Activated T-helper 1 cell treated with anti-CD3 and anti-CD28 coated beads, Interleukin-2, amount 50 U/mL, for 16 hours (primary cell): ENCODE data around the gene GUCY2C.
A peak's percentile ranks its signal among the peaks of the same experiment; 100 is the strongest.

Experiments used
- DNase-seq, 2 donors: peaks; one replicate each; pipeline ENCODE4 v3.0.0-alpha.2; 2020; ENCODE audit warnings: low read depth in 1 of 2, low spot score in 1 of 2

GUCY2C gene

GRCh38 chr12:14629832-14630710 is 66.3 kb downstream of the GUCY2C start:
- DNase-seq = peak; percentile 7 to 23

GRCh38 chr12:14628771-14629170 is 67.6 kb downstream of the GUCY2C start:
- DNase-seq = no peak

- no peak for DNase-seq
Measured at GRCh38 chr12:14621826-14622225, 74.6 kb downstream of the GUCY2C start.

- no peak for DNase-seq
Measured at GRCh38 chr12:14619741-14620501, 76.5 kb downstream of the GUCY2C start.

GRCh38 chr12:14618983-14619382 is 77.4 kb downstream of the GUCY2C start:
- no peak for DNase-seq

- no peak for DNase-seq
Measured at GRCh38 chr12:14614704-14615121, 81.7 kb downstream of the GUCY2C start.

GRCh38 chr12:14613718-14614117 is 82.7 kb downstream of the GUCY2C start:
- DNase-seq = no peak

- no peak for DNase-seq
Measured at GRCh38 chr12:14612898-14613445, 83.4 kb downstream of the GUCY2C start.

GRCh38 chr12:14612250-14612649 is 84.1 kb downstream of the GUCY2C start:
- DNase-seq = no peak

- DNase-seq = no peak
Measured at GRCh38 chr12:14611640-14612203, 84.7 kb downstream of the GUCY2C start.

GRCh38 chr12:14607568-14607967 is 88.8 kb downstream of the GUCY2C start:
- no peak for DNase-seq

GRCh38 chr12:14605401-14605989 is 90.9 kb downstream of the GUCY2C start:
- no peak for DNase-seq

- DNase-seq = no peak
Measured at GRCh38 chr12:14601692-14602478, 94.5 kb downstream of the GUCY2C start.

- no peak for DNase-seq
Measured at GRCh38 chr12:14597480-14597879, 98.9 kb downstream of the GUCY2C start.

- DNase-seq = no peak
Measured at GRCh38 chr12:14591719-14592118, 104.7 kb downstream of the GUCY2C start.

GRCh38 chr12:14589169-14590004 is 107.0 kb downstream of the GUCY2C start:
- no peak for DNase-seq

GRCh38 chr12:14588571-14588970 is 107.8 kb downstream of the GUCY2C start:
- DNase-seq = no peak

GRCh38 chr12:14578646-14579045 is 117.8 kb downstream of the GUCY2C start:
- DNase-seq = no peak

- no peak for DNase-seq
Measured at GRCh38 chr12:14577344-14577743, 119.1 kb downstream of the GUCY2C start.

GRCh38 chr12:14576896-14577295 is 119.5 kb downstream of the GUCY2C start:
- no peak for DNase-seq
